ENCODE results near the gene CTNNA3.

CTNNA3 gene

DNA sequence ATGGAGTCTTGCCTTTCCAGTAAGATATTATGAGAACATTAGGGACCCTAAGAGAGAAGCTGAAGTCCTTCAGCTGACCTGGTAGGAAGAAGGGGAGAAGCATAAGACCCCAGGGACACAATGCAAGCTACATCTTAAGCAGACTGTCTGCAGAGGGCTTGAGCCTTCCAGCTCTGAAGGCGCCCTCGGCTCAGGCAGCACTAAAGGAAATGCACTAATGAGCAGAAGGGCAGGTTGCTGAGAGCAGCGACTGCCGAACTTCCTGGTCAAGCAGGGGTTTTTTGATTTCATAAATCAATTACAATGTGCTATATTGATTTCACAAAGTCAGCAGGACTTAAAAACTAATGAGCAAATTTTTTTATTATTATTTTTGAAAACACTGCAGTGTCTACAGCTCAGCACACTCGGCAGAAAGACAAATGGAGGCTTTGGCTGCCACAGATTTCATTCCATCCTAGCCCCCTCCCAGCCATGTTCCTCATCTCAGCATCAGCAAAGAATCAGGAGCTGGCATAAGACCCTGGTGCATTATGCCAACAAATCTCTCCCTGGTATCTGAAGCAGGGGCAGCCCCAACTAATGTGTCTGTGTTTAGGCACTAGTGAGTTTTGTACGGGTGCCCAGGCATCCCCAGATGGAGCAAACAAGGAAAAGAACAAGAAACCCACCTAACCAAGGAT is 713.1 kb downstream of the CTNNA3 start:
- H3K9me3 Mint-ChIP-seq (ENCODE audit: low read depth) = peaks cover 3% of the 10 kb centered on the region
- no peaks in the 10 kb centered on the region for H3K27me3 Mint-ChIP-seq
- H3K27ac Mint-ChIP-seq = no peak overlapping the region
- H3K4me3 Mint-ChIP-seq = no peak overlapping the region
- H3K4me1 Mint-ChIP-seq (ENCODE audit: low read depth) = no peaks in the 10 kb centered on the region
- H3K36me3 Mint-ChIP-seq = no peaks in the 10 kb centered on the region

DNA sequence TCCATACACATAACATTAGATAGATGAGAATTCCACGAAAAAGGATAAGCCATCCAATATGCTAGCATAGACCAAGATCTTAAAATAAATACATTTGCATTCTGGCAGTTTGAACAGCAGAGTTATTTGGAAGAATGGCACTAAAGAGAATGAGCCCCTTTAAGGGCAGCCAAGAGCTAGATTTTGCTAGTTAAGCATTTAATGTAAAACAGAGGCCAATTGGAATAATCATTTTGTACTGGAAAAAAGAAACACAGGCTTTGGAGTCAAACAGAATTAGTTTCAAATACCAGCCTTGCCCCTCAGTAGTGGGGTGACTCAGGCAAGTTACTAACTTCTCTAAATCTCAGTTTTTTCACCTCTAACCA is 714.0 kb downstream of the CTNNA3 start:
- H3K27ac Mint-ChIP-seq = no peak overlapping the region
- H3K27me3 Mint-ChIP-seq = no peaks in the 10 kb centered on the region
- H3K9me3 Mint-ChIP-seq (ENCODE audit: low read depth) = peaks cover 3% of the 10 kb centered on the region
- no peaks in the 10 kb centered on the region for H3K36me3 Mint-ChIP-seq
- H3K4me3 Mint-ChIP-seq = no peak overlapping the region
- no peaks in the 10 kb centered on the region for H3K4me1 Mint-ChIP-seq (ENCODE audit: low read depth)

DNA sequence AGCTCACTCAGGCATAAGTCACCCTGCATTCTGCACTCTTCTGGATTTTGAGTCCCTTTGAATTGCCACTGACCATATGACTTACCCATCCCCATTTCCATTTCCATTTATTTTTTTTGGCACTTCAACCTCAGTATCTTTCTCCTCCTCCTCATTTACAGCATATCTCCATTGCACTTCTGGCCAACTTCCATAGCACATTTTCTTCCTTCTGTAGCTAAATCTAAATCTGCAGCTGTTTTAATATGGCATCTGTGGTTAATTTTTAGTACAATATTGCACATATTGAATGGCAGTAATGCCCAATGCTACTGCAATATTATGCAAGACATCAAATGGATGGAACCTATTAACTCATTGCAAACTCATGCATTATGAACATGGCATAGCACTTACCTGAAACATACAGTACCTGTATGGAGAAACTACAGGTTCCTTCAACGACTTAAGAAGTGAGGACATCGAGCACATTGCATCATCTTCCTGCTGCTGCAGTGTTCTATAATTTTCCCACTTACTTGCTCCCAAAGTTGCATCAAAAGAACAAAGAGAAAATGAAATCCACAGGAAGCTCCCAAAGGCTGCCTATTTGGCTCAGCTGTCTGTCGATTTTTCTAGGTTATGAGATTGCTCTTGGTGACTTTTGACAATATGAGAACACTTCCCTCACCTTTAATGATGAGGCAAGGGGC is 714.5 kb downstream of the CTNNA3 start:
- Mint-ChIP-seq H3K9me3 (ENCODE audit: low read depth) (peaks cover 3% of the 10 kb centered on the region), H3K4me3 (no peak overlapping the region), H3K27me3 (no peaks in the 10 kb centered on the region), H3K36me3 (no peaks in the 10 kb centered on the region), H3K4me1 (ENCODE audit: low read depth) (no peaks in the 10 kb centered on the region), H3K27ac (no peak overlapping the region)

DNA sequence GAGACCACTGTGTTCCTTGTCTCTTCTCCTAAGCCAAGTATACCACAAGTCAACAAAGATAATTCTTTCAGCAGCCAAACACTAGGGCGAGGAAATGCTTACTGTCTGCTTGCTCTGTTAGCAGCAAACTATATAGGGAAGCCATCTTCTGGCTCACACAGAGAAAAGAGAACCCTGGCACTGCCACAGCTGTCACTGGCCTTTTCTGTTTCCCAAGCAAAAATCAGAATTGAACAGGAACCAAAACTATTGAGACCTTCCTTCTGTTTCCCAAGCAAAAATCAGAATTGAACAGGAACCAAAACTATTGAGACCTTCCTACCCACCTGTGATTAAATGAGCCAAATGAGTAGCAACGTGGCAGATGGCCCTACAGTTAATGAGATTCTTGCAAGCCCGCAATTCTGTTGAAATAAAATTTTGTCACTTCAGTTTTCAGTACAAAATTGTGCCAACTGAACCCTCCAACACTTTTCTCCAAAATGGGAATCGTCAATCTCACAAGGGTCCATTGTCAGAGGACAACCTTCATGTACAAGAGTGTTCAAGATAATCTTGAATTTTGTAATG is 715.7 kb downstream of the CTNNA3 start:
- Mint-ChIP-seq H3K27me3 (no peaks in the 10 kb centered on the region), H3K36me3 (no peaks in the 10 kb centered on the region), H3K4me1 (ENCODE audit: low read depth) (no peaks in the 10 kb centered on the region), H3K4me3 (no peak overlapping the region), H3K9me3 (ENCODE audit: low read depth) (peaks cover 3% of the 10 kb centered on the region), H3K27ac (no peak overlapping the region)

DNA sequence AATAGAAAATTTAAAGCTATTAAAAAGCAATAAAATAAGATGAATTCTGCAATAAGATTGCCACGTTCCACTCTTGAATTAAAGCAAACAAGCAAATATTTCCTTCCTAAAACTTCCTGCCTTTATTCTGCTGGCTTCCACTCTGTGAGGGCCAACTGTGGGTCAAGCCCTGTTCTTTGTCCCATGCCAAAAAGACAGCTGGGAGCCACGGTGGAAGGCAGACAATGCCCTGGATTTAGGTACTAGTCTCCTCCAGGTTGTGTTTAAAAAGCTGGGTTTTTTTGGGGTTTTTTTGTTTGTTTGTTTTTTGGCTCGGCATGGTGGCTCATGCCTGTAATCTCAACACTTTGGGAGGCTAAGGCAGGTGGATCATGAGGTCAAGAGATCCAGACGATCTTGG is 731.0 kb downstream of the CTNNA3 start:
- H3K27me3 Mint-ChIP-seq = peaks cover 4% of the 10 kb centered on the region

DNA sequence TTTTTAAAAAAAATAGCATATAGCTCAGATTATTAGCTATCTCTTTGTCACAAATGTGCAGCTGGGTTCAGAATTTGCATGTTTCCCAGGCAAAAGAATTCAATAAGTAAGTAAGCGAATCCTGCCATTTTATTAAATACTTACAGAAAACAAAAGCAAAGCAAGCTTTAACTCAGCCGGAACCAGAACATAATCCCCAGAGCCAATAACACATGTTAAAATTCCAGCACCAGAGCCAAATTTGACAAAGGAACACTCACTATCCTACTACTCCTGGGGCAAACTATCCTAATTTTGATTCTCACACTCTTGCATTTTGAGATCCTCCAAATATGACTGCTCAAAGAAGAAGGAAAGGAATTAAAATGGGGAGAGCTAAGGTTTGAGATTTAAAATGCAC is 737.5 kb downstream of the CTNNA3 start:
- Mint-ChIP-seq H3K4me3 (no peak overlapping the region), H3K27me3 (peaks cover 3% of the 10 kb centered on the region), H3K4me1 (ENCODE audit: low read depth) (no peaks in the 10 kb centered on the region), H3K27ac (no peak overlapping the region), H3K9me3 (ENCODE audit: low read depth) (peaks cover 3% of the 10 kb centered on the region), H3K36me3 (no peaks in the 10 kb centered on the region)

More for the DNA sequence above, 731.0 kb downstream of the CTNNA3 start:
- peaks cover 3% of the 10 kb centered on the region for H3K9me3 Mint-ChIP-seq (ENCODE audit: low read depth)
- H3K4me3 Mint-ChIP-seq = no peak overlapping the region
- H3K36me3 Mint-ChIP-seq = no peaks in the 10 kb centered on the region
- H3K4me1 Mint-ChIP-seq (ENCODE audit: low read depth) = no peaks in the 10 kb centered on the region
- H3K27ac Mint-ChIP-seq = no peak overlapping the region

DNA sequence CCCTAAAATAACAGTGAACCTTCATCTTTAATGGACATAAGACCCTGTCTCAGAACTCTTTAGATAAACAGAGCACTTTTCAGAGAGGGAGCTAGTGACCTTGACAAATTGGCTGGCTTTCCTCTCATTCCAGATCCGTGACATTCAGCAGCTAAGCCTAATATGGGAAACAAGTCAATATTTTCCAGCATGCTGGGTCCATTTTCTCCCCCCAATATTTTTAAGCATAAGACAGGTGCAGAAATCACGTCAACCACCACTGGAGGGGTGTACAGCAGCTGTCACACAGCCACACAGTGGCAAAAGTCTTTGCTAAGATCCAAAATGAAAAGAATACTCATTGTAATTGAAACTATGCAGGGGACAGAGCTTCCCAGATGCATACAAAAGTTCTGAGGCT is 744.1 kb downstream of the CTNNA3 start:
- Mint-ChIP-seq H3K9me3 (ENCODE audit: low read depth) (no peaks in the 10 kb centered on the region), H3K4me3 (no peak overlapping the region), H3K4me1 (ENCODE audit: low read depth) (no peaks in the 10 kb centered on the region), H3K27ac (no peak overlapping the region), H3K27me3 (no peaks in the 10 kb centered on the region), H3K36me3 (no peaks in the 10 kb centered on the region)

DNA sequence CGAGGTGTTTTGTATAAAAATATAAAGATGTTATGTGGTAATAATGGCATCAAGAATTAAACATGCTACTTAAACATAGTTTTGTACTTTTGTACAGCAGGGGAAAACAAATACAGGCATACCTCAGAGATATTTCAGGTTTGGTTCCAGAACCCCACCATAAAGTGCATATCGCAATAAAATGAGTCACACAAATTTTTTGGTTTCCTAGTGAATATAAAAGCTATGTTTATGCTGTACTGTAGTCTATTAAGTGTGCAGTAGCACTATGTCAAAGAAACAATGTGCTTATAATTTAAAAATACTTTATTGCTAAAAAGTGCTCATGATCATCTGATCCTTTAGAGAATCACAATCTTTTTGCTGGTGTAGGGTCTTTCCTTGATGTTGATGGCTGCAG is 752.4 kb downstream of the CTNNA3 start:
- Mint-ChIP-seq H3K27me3 (no peaks in the 10 kb centered on the region), H3K36me3 (no peaks in the 10 kb centered on the region), H3K9me3 (ENCODE audit: low read depth) (peaks cover 3% of the 10 kb centered on the region), H3K4me3 (no peak overlapping the region), H3K4me1 (ENCODE audit: low read depth) (no peaks in the 10 kb centered on the region), H3K27ac (no peak overlapping the region)

DNA sequence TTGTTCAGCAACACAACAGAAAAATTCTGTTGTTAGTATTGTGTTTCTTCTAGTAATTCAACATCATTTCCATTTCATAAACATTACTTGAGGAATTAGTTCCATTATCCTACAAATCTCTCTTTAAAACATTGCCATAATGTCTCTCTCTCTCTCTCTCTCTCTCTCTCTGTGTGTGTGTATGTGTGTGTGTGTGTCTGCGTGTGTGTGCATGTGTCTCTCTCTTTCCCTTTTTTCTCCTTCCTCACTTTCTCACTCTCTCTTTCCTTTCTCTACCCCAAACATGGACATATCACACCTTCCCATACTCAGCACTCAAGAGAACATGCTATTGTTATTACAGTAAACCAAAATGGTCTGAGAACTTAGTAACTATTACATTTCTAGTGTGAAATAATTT is 753.6 kb downstream of the CTNNA3 start:
- H3K4me1 Mint-ChIP-seq (ENCODE audit: low read depth) = no peaks in the 10 kb centered on the region
- H3K27me3 Mint-ChIP-seq = no peaks in the 10 kb centered on the region
- no peak overlapping the region for H3K4me3 Mint-ChIP-seq
- no peak overlapping the region for H3K27ac Mint-ChIP-seq
- no peaks in the 10 kb centered on the region for H3K36me3 Mint-ChIP-seq
- H3K9me3 Mint-ChIP-seq (ENCODE audit: low read depth) = peaks cover 3% of the 10 kb centered on the region

DNA sequence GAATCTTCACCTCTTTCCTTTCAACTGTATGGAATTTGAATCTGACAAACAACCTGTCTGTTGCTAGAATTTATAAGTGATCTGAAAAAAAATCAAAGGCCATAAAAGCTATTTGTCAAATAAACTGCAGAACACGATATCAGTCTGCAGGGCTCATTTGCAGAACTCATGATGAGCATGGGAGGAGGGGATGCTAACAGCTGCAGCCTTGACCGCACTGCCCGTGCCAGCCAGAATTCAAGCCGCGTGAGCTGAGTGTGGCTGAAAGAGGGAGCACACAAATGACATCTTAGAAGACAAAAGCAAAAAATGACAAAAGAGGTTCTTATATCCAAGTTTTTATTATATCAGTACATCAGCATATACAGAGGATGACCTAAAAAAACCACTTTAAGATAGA is 754.5 kb downstream of the CTNNA3 start:
- Mint-ChIP-seq H3K4me1 (ENCODE audit: low read depth) (no peaks in the 10 kb centered on the region), H3K9me3 (ENCODE audit: low read depth) (peaks cover 3% of the 10 kb centered on the region), H3K27ac (no peak overlapping the region), H3K4me3 (no peak overlapping the region), H3K27me3 (peaks cover under 1% of the 10 kb centered on the region), H3K36me3 (no peaks in the 10 kb centered on the region)

DNA sequence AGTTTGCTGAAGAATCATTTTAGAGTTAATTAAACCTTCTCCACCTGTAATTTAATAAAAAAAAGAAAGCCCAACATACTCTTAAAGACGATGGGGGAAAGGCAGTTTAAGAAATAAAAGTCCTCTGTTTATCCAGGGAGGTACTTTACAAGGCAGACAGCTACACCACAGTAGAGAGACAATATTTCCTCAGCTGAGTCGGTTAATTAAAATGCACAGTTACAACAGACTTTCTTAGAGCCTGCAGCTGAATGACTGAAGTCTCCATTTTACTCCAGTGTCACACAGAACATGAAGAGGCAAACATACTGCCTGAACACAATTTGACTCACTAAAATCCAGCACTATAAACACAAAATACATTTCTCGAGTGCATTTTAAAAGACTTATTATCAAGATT is 755.0 kb downstream of the CTNNA3 start:
- Mint-ChIP-seq H3K4me3 (no peak overlapping the region), H3K27ac (no peak overlapping the region), H3K4me1 (ENCODE audit: low read depth) (no peaks in the 10 kb centered on the region), H3K9me3 (ENCODE audit: low read depth) (peaks cover 3% of the 10 kb centered on the region), H3K27me3 (peaks cover 3% of the 10 kb centered on the region), H3K36me3 (no peaks in the 10 kb centered on the region)

DNA sequence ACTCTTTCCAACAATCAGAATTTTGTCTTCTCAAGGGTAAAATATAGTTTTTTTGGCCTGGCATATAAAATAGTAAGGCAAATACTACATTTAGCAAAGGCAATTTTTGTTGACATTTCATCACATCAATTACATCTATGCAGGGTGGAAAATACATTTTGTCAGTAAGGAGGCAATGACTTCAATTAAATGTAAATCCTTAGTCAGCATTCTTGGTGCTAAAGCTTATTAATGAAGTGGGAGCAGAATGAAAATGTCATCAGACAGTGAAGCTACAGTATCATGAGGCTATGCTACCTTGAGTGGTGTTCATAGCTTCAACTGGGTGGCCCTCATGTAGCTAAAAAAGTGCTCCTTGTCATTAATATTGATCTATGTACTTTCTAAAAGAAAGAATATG is 761.3 kb downstream of the CTNNA3 start:
- Mint-ChIP-seq H3K9me3 (ENCODE audit: low read depth) (no peaks in the 10 kb centered on the region), H3K27me3 (peaks cover 8% of the 10 kb centered on the region), H3K36me3 (no peaks in the 10 kb centered on the region), H3K27ac (no peak overlapping the region), H3K4me3 (no peak overlapping the region), H3K4me1 (ENCODE audit: low read depth) (no peaks in the 10 kb centered on the region)

DNA sequence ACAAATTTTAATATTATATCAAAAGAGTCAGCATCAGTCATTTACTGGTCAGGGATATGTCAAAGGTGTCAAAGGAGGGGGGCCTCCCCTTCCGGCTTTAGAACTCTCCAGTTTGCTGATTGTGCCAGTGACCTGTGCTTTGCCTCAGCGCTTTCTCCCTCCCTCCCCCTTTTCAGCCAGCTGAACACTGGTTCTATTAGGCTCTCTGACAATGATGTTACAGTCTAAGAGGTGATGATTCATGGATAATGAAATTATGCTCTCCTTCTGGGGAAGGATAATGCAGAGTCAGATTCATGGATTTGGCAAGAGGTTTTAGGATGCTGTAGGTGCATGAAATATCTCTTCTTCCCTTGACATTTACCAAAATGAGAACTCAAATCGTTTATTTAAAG is 764.0 kb downstream of the CTNNA3 start:
- no peak overlapping the region for H3K4me3 Mint-ChIP-seq
- H3K9me3 Mint-ChIP-seq (ENCODE audit: low read depth) = no peaks in the 10 kb centered on the region
- peaks cover 26% of the 10 kb centered on the region for H3K27me3 Mint-ChIP-seq
- no peak overlapping the region for H3K27ac Mint-ChIP-seq
- H3K36me3 Mint-ChIP-seq = no peaks in the 10 kb centered on the region
- peaks cover 3% of the 10 kb centered on the region for H3K4me1 Mint-ChIP-seq (ENCODE audit: low read depth)

DNA sequence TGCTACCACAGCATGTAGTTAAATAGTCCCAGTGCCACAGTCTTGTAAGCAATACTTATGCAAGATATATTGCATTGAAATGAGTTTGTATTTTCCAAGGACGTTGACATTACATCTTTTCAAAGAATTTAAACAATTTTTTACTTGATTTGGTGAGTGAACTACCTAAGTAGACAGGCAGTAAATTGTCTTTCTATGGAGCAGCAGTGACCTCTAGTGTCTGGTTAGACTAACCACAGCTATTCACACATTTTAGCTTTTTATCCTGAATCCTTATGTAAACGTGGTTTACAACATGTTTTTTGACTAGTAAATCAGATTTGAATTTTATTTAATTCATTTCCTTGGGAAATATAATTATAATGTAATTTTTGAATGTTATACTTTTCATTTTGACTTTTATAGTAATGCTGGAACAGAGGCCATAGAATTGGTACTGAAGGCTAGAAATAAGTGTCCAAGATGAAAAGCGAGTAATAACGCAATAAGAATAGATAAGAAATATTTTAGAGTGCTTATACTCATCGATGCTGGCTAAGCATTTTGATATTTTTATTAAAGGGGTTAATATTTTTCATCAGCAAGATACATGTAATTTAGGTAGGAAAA is 764.6 kb downstream of the CTNNA3 start:
- H3K27me3 Mint-ChIP-seq = peaks cover 27% of the 10 kb centered on the region
- no peaks in the 10 kb centered on the region for H3K9me3 Mint-ChIP-seq (ENCODE audit: low read depth)
- no peak overlapping the region for H3K27ac Mint-ChIP-seq
- H3K4me1 Mint-ChIP-seq (ENCODE audit: low read depth) = peaks cover 3% of the 10 kb centered on the region
- H3K4me3 Mint-ChIP-seq = no peak overlapping the region
- H3K36me3 Mint-ChIP-seq = no peaks in the 10 kb centered on the region

DNA sequence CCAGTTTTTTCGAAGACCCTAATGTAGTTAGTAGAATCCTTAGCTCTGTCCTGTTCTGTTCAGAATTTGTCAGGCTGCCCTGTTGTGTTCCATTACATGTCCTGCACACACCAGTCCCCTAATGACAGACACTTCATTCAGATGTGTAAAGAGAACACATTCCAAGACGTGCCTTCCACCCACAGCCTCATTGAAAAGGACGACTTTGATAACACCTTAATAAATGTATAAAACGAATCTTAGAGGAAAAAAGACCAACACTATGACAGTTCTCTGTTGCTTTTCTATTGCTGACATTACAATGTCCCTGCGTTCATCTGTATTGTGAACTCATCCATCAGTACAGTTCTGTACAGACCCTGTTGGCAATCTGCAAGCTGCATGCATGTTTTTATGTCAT is 766.6 kb downstream of the CTNNA3 start:
- Mint-ChIP-seq H3K9me3 (ENCODE audit: low read depth) (no peaks in the 10 kb centered on the region), H3K36me3 (no peaks in the 10 kb centered on the region), H3K4me1 (ENCODE audit: low read depth) (peaks cover 3% of the 10 kb centered on the region), H3K27me3 (peaks cover 31% of the 10 kb centered on the region), H3K27ac (no peak overlapping the region), H3K4me3 (no peak overlapping the region)
